Measurements from ENCODE around the gene MYO1B.

MYO1B gene

DNA sequence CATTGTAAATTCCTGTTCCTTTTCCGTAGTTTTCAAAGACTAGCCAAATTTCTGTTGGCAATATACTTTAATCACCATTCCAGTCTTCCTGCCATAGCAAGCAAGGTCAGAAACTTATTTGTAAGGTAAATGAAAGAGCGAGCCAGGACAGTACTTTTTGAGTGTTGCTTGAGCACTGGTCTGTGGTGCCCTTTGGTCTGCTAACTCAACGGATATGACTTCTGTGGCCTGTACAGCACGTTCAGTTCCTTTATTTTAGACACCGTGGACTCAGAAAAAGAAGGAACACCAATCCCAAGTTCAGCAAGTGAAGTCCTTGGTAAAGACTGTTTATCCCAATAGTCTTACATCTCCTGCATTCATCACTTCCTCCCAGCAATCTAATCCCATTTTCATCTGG is 166.3 kb downstream of the MYO1B start:
- no peak for DNase-seq (ENCODE audit: low read depth, low spot score)
- TF ChIP-seq, protein P1, sequence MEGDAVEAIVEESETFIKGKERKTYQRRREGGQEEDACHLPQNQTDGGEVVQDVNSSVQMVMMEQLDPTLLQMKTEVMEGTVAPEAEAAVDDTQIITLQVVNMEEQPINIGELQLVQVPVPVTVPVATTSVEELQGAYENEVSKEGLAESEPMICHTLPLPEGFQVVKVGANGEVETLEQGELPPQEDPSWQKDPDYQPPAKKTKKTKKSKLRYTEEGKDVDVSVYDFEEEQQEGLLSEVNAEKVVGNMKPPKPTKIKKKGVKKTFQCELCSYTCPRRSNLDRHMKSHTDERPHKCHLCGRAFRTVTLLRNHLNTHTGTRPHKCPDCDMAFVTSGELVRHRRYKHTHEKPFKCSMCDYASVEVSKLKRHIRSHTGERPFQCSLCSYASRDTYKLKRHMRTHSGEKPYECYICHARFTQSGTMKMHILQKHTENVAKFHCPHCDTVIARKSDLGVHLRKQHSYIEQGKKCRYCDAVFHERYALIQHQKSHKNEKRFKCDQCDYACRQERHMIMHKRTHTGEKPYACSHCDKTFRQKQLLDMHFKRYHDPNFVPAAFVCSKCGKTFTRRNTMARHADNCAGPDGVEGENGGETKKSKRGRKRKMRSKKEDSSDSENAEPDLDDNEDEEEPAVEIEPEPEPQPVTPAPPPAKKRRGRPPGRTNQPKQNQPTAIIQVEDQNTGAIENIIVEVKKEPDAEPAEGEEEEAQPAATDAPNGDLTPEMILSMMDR (IDR thresholded peaks at IDR 0.05; ENCODE audit: low read depth, low read length) = no peak
- in situ Hi-C loops (cut with HindIII; ENCODE audit: low sequenced_read_pairs) = no loop called here
- no peak overlapping the region for H3K4me3 ChIP-seq (ENCODE audit: low read depth, low read length)

DNA sequence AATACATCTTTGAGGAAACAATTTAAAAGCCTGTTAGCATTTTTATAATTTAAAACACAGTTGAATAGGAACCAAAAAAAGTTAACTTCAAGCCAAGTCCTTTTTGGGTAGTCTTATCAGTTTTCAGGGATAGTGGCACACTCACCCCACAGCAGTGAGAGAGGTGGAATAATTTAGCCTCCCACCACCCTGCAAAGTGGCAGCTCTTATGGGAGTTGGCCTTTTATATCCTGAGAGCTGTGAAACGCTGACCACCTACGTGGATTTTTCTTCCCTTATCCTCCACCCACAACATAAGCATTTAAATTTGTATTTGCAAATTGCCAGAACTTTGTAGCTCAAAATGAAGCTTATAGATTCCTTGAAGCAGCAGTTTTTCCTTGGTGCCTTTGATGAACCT is 167.1 kb downstream of the MYO1B start:
- in situ Hi-C loops (cut with HindIII; ENCODE audit: low sequenced_read_pairs) = no loop called here
- DNase-seq (ENCODE audit: low read depth, low spot score) = no peak
- TF ChIP-seq, protein P1 (IDR thresholded peaks at IDR 0.05; ENCODE audit: low read depth, low read length) = no peak
- H3K4me3 ChIP-seq (ENCODE audit: low read depth, low read length) = no peak overlapping the region

DNA sequence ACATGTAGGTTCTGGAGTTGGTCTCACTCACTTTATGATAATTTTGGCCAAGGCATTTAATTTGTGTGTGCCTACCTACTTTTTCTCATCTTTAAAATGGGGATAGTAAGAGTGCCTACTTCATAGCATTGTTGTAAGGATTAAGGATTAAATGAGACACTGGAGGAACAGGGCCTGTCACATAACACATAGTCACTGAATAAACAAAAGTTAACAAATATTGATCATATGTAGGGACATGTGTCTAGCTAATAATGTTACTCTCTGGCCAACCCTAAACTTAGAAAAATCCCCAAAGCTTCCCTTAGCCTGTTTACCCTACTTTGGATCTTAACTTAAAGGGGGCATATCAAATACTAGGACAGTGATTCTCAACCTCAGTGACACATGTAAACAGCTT is 169.9 kb downstream of the MYO1B start:
- in situ Hi-C loops (cut with HindIII; ENCODE audit: low sequenced_read_pairs) = no loop called here
- DNase-seq (ENCODE audit: low read depth, low spot score) = no peak
- no peak overlapping the region for H3K4me3 ChIP-seq (ENCODE audit: low read depth, low read length)
- TF ChIP-seq, protein P1 (IDR thresholded peaks at IDR 0.05; ENCODE audit: low read depth, low read length) = no peak

DNA sequence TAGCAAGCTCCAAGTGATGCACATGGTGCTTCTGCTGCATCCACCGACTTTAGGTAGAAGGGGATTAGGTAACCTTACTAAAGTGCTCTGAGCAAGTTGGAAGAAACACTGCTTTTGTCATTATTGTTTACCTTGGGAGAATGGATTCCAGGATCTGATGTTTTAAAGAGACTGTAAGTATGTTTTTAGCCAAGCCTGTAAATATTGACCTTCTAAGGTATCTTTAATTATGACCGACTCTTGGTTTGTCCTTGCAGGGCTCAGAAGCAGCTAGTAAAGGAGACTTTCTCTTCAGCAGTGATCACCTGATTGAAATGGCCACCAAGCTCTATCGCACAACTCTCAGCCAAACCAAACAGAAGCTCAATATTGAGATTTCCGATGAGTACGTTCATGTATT is 170.7 kb downstream of the MYO1B start:
- in situ Hi-C loops (cut with HindIII; ENCODE audit: low sequenced_read_pairs) = no loop called here
- no peak overlapping the region for H3K4me3 ChIP-seq (ENCODE audit: low read depth, low read length)
- no peak for DNase-seq (ENCODE audit: low read depth, low spot score)
- TF ChIP-seq, protein P1 (IDR thresholded peaks at IDR 0.05; ENCODE audit: low read depth, low read length) = no peak

DNA sequence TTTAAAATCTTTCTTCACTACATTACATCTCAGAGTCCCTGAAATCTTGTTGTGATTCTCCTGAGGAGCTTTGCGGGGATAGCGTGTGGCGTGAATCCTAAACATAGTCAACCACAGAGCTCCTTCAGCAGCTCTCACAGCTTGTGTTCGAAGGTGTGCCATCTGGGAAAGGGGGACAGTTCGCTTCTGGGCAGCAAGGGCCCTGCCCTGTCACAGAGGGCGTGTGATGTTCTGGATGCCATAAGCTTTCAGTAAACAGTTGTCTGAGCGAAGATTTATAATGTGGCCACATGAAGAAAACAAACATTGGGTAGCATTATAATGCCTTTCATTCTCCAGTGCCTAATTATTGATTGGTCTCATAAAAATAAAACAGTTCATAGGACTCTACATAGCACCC is 172.5 kb downstream of the MYO1B start:
- TF ChIP-seq, protein P1 (IDR thresholded peaks at IDR 0.05; ENCODE audit: low read depth, low read length) = no peak
- in situ Hi-C loops (cut with HindIII; ENCODE audit: low sequenced_read_pairs) = no loop called here
- H3K4me3 ChIP-seq (ENCODE audit: low read depth, low read length) = no peak overlapping the region
- no peak for DNase-seq (ENCODE audit: low read depth, low spot score)

DNA sequence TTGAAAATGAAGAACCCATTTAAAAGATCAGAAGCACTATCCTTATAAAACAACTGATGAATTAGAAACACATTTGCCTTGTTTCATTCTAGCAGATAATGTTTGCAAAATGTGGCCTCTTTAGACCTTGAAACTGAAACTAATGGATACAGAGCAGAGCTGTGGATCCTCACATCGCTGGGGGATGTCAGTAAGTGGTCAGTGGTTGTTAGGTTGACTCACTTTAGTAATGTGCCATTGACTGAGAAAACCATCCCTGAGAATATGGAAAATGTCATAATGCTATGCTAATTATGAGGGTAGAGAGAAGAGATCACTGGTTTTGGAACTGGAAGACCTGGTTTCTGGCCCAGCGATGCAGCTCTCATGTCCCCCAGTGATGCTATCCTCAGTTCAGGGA is 176.7 kb downstream of the MYO1B start:
- in situ Hi-C loops (cut with HindIII; ENCODE audit: low sequenced_read_pairs) = no loop called here
- no peak for DNase-seq (ENCODE audit: low read depth, low spot score)
- TF ChIP-seq, protein P1 (IDR thresholded peaks at IDR 0.05; ENCODE audit: low read depth, low read length) = no peak
- no peak overlapping the region for H3K4me3 ChIP-seq (ENCODE audit: low read depth, low read length)

DNA sequence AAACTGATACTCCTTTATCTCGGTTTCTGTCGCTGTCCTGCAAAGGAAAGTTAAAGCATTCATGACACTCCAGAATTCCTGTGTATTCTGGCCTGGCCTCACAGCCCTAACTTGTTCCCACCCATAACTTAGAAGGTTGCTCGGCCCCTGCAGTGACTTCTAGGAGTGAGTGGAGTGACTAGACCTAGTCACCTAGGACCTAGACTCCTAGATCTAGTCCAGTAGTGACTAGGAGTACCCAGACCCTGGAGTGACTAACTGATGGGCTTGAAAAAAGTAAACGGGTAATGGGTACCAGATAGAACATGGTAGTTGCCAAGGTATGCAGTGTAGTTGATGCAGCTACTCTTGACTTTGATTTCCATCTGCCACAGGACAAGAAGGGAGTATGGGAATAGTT is 181.8 kb downstream of the MYO1B start:
- DNase-seq (ENCODE audit: low read depth, low spot score) = no peak
- in situ Hi-C loops (cut with HindIII; ENCODE audit: low sequenced_read_pairs) = no loop called here
- TF ChIP-seq, protein P1 (IDR thresholded peaks at IDR 0.05; ENCODE audit: low read depth, low read length) = no peak
- no peak overlapping the region for H3K4me3 ChIP-seq (ENCODE audit: low read depth, low read length)

Measured in astrocyte of the spinal cord (primary cell).